ENCODE measurements around the gene PAX3.

The PAX3 gene

DNA sequence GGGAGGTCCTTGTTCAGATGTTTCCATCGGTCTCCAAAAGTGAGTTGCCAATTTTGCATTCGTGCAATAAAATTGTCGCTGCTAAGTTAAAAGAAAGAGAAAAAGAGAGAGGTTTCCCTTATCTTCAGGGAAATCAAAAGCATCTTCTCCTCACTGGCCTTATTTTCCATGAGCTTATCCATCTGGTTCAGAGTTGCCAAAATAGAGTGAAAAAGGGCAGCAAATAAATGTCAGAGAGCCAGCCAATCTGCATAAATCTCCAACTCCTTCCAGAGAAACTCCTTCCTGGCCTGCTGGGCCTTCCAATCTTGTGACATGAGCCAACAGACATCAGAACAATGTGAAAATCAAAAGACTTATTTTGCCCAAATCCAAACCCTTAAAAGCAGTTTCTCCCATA, 28.4 kb downstream of the PAX3 start:
- no peak for DNase-seq (ENCODE audit: low read depth in 2 of 2)

- no peak for DNase-seq (ENCODE audit: low read depth in 2 of 2)
Observed at GRCh38 chr2:222269132-222269531, 29.7 kb downstream of the PAX3 start.

- DNase-seq (ENCODE audit: low read depth in 2 of 2) = no peak
Observed at GRCh38 chr2:222268311-222268990, 30.3 kb downstream of the PAX3 start.

GRCh38 chr2:222264791-222265320, 33.9 kb downstream of the PAX3 start:
- no peak for DNase-seq (ENCODE audit: low read depth in 2 of 2)

DNA sequence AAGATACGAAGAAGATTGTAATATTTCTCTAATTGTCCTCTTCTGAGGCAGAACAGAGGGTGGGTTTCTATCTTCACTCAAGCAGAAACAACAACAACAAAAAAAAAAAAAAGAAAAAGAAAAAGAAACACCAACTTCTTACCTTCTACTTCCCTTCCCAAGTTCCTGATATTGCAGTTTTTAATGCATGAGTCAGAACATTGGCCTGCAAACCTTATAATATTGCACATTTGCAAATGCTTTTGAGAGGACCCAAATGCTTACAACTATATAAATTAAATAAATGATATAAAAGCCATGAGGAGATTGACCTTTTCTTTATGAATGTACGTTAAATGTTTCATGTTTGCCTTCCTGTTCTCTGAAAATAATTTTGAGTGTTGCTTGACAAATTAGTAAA, 37.3 kb downstream of the PAX3 start:
- no peak for DNase-seq (ENCODE audit: low read depth in 2 of 2)

GRCh38 chr2:222257645-222258044, 41.2 kb downstream of the PAX3 start:
- DNase-seq (ENCODE audit: low read depth in 2 of 2) = no peak

GRCh38 chr2:222256250-222256649, 42.5 kb downstream of the PAX3 start:
- DNase-seq (ENCODE audit: low read depth in 2 of 2) = no peak

- DNase-seq (ENCODE audit: low read depth in 2 of 2) = no peak
Observed at GRCh38 chr2:222255090-222255489, 43.7 kb downstream of the PAX3 start.

- no peak for DNase-seq (ENCODE audit: low read depth in 2 of 2)
Observed at GRCh38 chr2:222250313-222250712, 48.5 kb downstream of the PAX3 start.

DNA sequence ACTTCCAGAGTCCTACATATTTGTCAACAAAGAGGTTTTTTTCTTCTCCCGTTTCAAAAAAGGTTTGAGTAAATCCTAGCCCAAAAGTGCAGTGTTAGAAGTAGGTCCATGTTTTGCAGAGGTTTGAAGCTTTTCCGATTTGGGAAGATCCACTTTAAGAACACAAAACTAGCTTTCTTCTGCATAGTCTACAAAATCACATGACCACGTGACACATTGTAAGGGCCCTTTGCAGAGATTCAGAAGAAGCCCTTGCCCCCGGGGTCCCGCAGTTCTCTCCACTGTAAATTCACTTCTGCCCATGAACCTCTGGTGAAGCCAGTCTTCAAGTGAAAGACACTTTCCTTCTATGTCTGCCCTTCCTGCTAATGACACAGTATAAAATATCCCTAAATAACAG, 49.4 kb downstream of the PAX3 start:
- DNase-seq (ENCODE audit: low read depth in 2 of 2) = no peak

- DNase-seq (ENCODE audit: low read depth in 2 of 2) = no peak
Observed at GRCh38 chr2:222248818-222249217, 50.0 kb downstream of the PAX3 start.

- DNase-seq (ENCODE audit: low read depth in 2 of 2) = no peak
Observed at GRCh38 chr2:222248256-222248655, 50.5 kb downstream of the PAX3 start.

GRCh38 chr2:222242532-222242931, 56.3 kb downstream of the PAX3 start:
- DNase-seq (ENCODE audit: low read depth in 2 of 2) = no peak

GRCh38 chr2:222241128-222241870, 57.5 kb downstream of the PAX3 start:
- no peak for DNase-seq (ENCODE audit: low read depth in 2 of 2)

DNA sequence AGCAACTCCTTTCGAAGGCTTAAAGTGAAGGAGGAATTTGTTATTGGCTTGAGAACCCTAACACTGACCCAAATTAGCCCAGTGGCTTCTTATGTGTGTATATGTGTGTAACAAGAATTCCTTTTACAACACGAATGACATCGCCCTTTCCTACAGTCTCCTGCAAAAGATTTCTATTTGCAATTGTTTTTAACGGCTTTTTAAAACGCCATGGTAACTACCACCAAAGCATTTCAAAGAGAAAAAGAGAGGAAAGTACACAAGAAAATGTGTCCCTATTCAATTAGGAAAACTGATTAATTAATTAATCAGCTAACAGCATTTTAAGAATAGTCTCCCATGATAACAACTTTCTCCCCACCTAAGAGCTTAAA, 58.1 kb downstream of the PAX3 start:
- DNase-seq (ENCODE audit: low read depth in 2 of 2) = no peak

GRCh38 chr2:222239945-222240675, 58.7 kb downstream of the PAX3 start:
- DNase-seq (ENCODE audit: low read depth in 2 of 2) = no peak

DNA sequence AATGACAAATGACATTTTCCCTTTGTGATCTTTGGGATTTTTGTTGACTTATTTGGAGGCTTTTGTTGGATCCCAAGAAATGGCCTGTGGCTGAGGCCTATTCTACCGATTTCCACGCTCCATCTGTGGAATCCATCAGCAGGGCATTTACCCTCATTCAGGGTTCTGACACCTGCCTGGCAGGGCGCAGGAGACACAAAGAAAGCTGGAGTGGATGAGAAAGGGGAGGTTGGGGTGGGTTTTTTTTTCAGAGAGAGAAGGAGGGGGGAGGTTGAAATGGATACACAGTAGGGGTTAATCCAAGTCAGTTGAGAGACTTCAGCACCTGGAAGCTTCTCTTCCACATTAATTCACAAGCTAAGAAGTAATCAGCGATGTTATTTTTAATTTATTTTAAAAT, 59.7 kb downstream of the PAX3 start:
- no peak for DNase-seq (ENCODE audit: low read depth in 2 of 2)

- no peak for DNase-seq (ENCODE audit: low read depth in 2 of 2)
Observed at GRCh38 chr2:222238072-222238471, 60.7 kb downstream of the PAX3 start.

GRCh38 chr2:222232839-222233238, 66.0 kb downstream of the PAX3 start:
- no peak for DNase-seq (ENCODE audit: low read depth in 2 of 2)

GRCh38 chr2:222232372-222232771, 66.4 kb downstream of the PAX3 start:
- no peak for DNase-seq (ENCODE audit: low read depth in 2 of 2)

GRCh38 chr2:222228054-222228453, 70.7 kb downstream of the PAX3 start:
- DNase-seq (ENCODE audit: low read depth in 2 of 2) = no peak

DNA sequence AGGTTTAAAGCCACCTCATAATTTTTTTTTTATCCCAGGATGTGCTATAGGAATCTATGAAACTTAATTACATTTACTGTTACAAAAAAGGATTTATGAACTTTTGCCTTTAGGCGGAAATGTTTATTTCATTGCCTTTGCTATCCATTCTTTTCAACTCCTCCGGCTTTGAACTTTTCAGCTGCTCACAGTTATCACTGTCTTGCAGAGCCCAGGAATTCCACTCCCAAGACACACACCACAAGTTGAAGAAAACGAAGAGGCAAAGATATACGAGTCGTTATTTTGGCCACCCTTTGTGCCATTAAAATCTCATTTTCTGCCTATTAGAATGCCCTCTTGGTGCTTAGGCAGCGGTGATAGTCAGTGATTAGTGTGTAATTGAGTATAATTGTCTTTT, 80.0 kb downstream of the PAX3 start:
- no peak for DNase-seq (ENCODE audit: low read depth in 2 of 2)

DNA sequence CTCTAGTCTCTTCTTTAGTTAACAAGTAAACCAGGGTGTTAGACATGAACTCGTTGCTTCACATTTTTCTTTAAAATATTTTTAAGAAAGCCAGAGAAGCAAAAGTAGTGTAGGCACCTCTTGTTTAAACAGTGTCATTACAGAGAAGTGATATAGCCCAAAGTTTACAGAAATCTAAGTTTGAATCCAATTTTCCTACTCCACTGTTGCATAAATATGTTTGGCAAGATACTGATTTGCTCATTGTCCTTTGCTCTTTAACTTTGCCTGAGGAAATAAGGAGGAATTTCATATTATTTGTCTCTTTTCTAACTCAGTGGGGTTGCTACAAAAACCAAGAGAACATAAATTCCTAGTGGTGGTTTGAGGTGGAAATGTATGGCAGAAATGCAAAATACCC, 81.1 kb downstream of the PAX3 start:
- DNase-seq (ENCODE audit: low read depth in 2 of 2) = no peak
